Gastrocnemius medialis (tissue), 4 donors: ENCODE data around the gene MSMB.

Source experiments
- POLR2A ChIP-seq, 2 donors: fragments of 450-650 bp; IDR thresholded peaks; one replicate each; pipeline ENCODE4 v1.6.1; 2017; ENCODE audit warnings: antibody characterized with exemption in 2 of 2, mild to moderate bottlenecking in 2 of 2, moderate library complexity in 2 of 2
- TF ChIP-seq, protein P1 (sequence below), 5 experiments: fragments of 450-650 bp in 3 of 5; fragments of 200-600 bp in 2 of 5; sonication (generic) in 2 of 5; IDR thresholded peaks in 4 of 5; conservative IDR thresholded peaks in 1 of 5; 1 replicate in 4 of 5; 2 replicates in 1 of 5; pipeline ENCODE4 v1.5.1; 2016 to 2019; ENCODE audit warnings: antibody characterized with exemption in 5 of 5, mild to moderate bottlenecking in 3 of 5, moderate library complexity in 3 of 5

DNA sequence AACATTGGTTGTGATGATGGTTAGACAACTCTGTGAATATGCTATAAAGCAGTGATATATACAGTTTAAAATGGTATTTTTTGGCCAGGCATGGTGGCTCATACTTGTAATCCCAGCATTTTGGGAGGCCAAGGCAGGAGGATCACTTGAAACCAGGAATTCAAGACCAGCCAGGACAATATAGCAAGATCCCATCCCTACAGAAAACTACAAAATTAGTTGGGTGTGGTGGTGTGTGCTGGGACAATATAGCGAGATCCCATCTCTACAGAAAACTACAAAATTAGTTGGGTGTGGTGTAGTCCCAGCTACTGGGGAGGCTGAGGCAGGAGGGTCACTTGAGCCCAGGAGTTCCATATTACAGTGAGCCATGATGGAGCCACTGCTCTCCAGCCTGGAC is 27.5 kb upstream of the MSMB start:
- no peak for TF ChIP-seq POLR2A (IDR thresholded peaks at IDR 0.05)
- TF ChIP-seq, protein P1, sequence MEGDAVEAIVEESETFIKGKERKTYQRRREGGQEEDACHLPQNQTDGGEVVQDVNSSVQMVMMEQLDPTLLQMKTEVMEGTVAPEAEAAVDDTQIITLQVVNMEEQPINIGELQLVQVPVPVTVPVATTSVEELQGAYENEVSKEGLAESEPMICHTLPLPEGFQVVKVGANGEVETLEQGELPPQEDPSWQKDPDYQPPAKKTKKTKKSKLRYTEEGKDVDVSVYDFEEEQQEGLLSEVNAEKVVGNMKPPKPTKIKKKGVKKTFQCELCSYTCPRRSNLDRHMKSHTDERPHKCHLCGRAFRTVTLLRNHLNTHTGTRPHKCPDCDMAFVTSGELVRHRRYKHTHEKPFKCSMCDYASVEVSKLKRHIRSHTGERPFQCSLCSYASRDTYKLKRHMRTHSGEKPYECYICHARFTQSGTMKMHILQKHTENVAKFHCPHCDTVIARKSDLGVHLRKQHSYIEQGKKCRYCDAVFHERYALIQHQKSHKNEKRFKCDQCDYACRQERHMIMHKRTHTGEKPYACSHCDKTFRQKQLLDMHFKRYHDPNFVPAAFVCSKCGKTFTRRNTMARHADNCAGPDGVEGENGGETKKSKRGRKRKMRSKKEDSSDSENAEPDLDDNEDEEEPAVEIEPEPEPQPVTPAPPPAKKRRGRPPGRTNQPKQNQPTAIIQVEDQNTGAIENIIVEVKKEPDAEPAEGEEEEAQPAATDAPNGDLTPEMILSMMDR (IDR thresholded peaks at IDR 0.05 in 4 of 5, conservative IDR thresholded peaks at IDR 0.05 in 1 of 5) = no peak
